ENCODE measurements around the gene HERPUD1.
"Not testable (repeated sequence)": the region's sequence is repeated elsewhere in the genome, so short reads cannot be mapped to it uniquely, and the experiment has no call there.

Gene HERPUD1, protein sequence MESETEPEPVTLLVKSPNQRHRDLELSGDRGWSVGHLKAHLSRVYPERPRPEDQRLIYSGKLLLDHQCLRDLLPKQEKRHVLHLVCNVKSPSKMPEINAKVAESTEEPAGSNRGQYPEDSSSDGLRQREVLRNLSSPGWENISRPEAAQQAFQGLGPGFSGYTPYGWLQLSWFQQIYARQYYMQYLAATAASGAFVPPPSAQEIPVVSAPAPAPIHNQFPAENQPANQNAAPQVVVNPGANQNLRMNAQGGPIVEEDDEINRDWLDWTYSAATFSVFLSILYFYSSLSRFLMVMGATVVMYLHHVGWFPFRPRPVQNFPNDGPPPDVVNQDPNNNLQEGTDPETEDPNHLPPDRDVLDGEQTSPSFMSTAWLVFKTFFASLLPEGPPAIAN

DNA sequence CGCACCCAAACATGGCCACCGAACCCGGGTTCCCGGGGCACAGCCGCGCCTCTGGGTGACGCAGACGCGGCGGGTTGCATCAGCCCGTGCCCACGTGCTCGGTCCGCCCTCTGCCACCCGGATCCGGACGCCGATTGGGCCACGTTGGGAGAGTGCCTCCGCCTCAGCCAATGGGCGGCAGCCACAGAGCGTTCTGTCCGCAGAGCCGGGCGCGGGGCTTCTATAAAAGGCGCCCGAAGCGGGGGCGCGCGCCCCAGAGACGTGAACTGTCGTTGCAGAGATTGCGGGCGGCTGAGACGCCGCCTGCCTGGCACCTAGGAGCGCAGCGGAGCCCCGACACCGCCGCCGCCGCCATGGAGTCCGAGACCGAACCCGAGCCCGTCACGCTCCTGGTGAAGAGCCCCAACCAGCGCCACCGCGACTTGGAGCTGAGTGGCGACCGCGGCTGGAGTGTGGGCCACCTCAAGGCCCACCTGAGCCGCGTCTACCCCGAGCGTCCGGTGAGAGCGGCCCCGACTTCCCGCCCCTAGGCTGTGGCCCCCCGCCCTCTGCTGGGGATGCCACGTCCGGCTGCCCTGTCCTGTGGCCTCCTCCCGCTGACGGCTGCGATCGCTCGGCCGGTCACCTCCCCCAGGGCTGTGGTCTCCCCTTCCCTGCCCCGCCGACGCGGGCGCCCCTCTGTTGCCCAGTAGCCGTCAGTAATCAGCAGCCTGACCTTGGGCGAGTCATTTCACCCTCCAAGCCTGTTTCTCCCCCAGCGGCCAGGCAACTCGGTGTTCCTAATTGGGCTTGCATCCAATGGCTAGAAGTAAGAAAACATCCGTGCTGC lies at the start of gene HERPUD1:
TSS of gene HERPUD1 (plus strand) at position 251 of the 829 bp plus-strand sequence. CDS start at position 354, 103 bp downstream.
- peaks cover 41% of the 10 kb centered on the region for H3K36me3 ChIP-seq
- peak; percentile 98 for DNase-seq
- H3K4me3 ChIP-seq (ENCODE audit: low read depth, low read length): peak within 1 kb of the TSS; percentile 66
- no peaks in the 10 kb centered on the region for H3K9me3 ChIP-seq (ENCODE audit: severe bottlenecking)
- peak within 1 kb of the TSS; percentile 96 for H3K27ac ChIP-seq
- no peaks in the 10 kb centered on the region for H3K27me3 ChIP-seq (ENCODE audit: insufficient read depth, low read depth, severe bottlenecking)
- TF ChIP-seq, protein P1, sequence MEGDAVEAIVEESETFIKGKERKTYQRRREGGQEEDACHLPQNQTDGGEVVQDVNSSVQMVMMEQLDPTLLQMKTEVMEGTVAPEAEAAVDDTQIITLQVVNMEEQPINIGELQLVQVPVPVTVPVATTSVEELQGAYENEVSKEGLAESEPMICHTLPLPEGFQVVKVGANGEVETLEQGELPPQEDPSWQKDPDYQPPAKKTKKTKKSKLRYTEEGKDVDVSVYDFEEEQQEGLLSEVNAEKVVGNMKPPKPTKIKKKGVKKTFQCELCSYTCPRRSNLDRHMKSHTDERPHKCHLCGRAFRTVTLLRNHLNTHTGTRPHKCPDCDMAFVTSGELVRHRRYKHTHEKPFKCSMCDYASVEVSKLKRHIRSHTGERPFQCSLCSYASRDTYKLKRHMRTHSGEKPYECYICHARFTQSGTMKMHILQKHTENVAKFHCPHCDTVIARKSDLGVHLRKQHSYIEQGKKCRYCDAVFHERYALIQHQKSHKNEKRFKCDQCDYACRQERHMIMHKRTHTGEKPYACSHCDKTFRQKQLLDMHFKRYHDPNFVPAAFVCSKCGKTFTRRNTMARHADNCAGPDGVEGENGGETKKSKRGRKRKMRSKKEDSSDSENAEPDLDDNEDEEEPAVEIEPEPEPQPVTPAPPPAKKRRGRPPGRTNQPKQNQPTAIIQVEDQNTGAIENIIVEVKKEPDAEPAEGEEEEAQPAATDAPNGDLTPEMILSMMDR (IDR thresholded peaks at IDR 0.05; ENCODE audit: low read depth, low read length): no peak

GRCh38 chr16:56883586-56883985 lies 48.4 kb upstream of the HERPUD1 start:
- no peak for DNase-seq
- Histone ChIP-seq H3K36me3 (no peaks in the 10 kb centered on the region), H3K27ac (no peak overlapping the region), H3K4me3 (ENCODE audit: low read depth, low read length) (no peak overlapping the region), H3K27me3 (ENCODE audit: insufficient read depth, low read depth, severe bottlenecking) (no peaks in the 10 kb centered on the region), H3K9me3 (ENCODE audit: severe bottlenecking) (no peaks in the 10 kb centered on the region)
- TF ChIP-seq, protein P1 (IDR thresholded peaks at IDR 0.05; ENCODE audit: low read depth, low read length): no peak

GRCh38 chr16:56884026-56884582 lies 47.8 kb upstream of the HERPUD1 start:
- Histone ChIP-seq H3K4me3 (ENCODE audit: low read depth, low read length) (no peak overlapping the region), H3K27ac (no peak overlapping the region), H3K9me3 (ENCODE audit: severe bottlenecking) (no peaks in the 10 kb centered on the region), H3K36me3 (no peaks in the 10 kb centered on the region), H3K27me3 (ENCODE audit: insufficient read depth, low read depth, severe bottlenecking) (no peaks in the 10 kb centered on the region)
- TF ChIP-seq, protein P1 (IDR thresholded peaks at IDR 0.05; ENCODE audit: low read depth, low read length): no peak
- no peak for DNase-seq

GRCh38 chr16:56884929-56885328 lies 47.0 kb upstream of the HERPUD1 start:
- DNase-seq; H3K27ac ChIP-seq; H3K27me3 ChIP-seq (ENCODE audit: insufficient read depth, low read depth, severe bottlenecking); H3K4me3 ChIP-seq (ENCODE audit: low read depth, low read length); H3K9me3 ChIP-seq (ENCODE audit: severe bottlenecking); H3K36me3 ChIP-seq: not testable (repeated sequence)

DNA sequence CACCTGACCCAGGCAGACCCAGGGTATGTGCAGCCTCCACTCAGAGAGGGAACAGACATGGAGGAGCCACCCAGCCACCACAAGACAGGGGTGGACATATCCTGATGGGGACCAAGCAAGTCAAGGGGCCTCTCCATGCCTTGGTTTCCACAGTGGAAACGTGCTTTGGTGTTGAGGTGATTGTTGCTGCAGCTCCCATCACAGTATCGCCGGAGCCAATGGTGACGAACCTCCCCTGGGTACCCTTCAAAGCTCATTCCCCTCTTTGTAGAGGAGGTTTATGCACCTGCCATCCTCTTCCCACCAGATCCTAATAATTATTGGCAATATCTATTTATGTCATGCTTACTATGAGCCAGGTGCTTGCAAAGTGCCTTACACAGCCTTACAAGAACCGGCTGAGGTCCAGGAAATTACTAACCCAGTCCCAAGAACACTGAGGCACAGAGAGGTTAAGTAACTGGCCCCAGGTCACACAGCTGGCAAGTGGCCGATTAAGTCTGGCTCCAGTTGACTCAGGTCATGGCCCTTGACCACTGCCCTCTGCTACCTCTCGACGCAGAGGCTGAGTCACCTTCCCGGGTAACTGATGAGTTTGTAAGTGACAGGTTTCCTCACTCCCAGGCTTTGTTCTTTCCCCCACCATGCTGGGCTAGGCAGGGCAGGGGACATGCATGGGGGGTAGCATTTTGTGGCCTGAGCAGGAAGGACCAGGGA lies 46.3 kb upstream of the HERPUD1 start:
- Histone ChIP-seq H3K9me3 (ENCODE audit: severe bottlenecking) (no peaks in the 10 kb centered on the region), H3K27me3 (ENCODE audit: insufficient read depth, low read depth, severe bottlenecking) (no peaks in the 10 kb centered on the region), H3K4me3 (ENCODE audit: low read depth, low read length) (no peak overlapping the region), H3K36me3 (no peaks in the 10 kb centered on the region), H3K27ac (no peak overlapping the region)
- DNase-seq: no peak
- TF ChIP-seq, protein P1 (IDR thresholded peaks at IDR 0.05; ENCODE audit: low read depth, low read length): no peak

Measured in WERI-Rb-1 (cell line).